HG03139 (cell line): ENCODE data around the gene LRRC7.
"Not testable (repeated sequence)": the region's sequence is repeated elsewhere in the genome, so short reads cannot be mapped to it uniquely, and the experiment has no call there.

Experiments
- ATAC-seq: cut with Tn5 transposase; IDR thresholded peaks from one replicate; pipeline ENCODE4 v1.9.1; 2021; ENCODE audit not compliant: unreplicated experiment

The LRRC7 gene

DNA sequence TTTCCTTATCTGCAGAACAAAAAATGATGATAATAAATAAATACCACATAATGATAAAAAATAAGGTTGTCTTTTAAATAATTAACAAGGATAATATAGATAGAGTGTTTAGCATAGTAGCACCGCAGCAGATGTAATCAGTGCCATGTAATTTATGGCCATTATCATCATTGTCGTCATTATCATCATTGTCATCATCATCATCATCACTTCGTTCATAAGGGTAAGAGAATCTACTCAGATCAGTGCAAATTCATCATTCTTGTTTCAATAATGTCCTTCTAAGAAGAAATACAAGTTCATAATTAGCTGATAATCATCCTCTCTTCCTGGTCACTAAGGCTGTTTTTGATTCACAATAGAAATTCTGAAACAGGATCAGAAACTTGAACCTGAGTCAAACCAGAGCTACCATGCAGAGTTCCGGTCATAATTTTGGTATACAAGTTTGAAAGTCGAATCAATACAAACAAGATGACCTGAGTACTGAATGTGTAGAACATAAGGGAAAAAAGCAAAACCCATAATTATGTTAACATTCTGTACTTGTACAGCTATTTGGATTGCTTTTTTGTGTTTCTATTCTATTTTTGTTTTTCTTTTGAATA, 465.6 kb downstream of the LRRC7 start:
- peak; percentile 71 for ATAC-seq

GRCh38 chr1:70033936-70034335, 466.2 kb downstream of the LRRC7 start:
- ATAC-seq: no peak

GRCh38 chr1:70034403-70034802, 466.7 kb downstream of the LRRC7 start:
- ATAC-seq: no peak

DNA sequence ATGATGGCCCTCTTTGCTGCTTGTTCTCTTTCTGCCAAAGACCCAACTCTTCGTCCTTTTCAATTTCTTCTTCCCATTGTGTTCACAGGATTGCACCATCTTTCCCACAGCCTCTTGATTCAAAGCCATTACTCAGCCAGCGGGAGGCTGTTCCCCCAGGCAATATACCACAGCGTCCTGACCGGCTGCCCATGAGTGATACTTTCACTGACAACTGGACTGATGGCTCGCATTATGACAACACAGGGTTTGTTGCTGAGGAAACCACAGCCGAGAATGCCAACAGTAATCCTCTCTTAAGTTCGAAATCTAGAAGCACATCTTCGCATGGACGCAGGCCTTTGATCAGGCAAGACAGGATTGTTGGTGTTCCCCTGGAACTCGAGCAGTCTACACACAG, 470.3 kb downstream of the LRRC7 start:
- no peak for ATAC-seq

DNA sequence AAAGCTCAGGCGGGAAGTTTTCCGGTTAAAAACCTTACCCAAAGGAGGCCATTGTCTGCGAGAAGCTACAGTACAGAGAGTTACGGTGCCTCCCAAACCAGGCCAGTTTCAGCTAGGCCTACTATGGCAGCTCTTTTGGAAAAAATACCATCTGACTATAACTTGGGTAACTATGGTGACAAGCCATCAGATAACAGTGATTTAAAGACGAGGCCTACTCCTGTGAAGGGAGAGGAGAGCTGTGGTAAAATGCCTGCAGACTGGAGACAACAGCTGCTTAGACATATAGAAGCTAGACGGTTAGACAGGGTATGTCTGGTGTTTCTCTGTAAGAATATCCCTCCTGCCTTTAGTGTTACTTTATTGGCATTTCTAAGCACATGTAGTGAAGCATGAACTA, 471.8 kb downstream of the LRRC7 start:
- ATAC-seq: no peak

DNA sequence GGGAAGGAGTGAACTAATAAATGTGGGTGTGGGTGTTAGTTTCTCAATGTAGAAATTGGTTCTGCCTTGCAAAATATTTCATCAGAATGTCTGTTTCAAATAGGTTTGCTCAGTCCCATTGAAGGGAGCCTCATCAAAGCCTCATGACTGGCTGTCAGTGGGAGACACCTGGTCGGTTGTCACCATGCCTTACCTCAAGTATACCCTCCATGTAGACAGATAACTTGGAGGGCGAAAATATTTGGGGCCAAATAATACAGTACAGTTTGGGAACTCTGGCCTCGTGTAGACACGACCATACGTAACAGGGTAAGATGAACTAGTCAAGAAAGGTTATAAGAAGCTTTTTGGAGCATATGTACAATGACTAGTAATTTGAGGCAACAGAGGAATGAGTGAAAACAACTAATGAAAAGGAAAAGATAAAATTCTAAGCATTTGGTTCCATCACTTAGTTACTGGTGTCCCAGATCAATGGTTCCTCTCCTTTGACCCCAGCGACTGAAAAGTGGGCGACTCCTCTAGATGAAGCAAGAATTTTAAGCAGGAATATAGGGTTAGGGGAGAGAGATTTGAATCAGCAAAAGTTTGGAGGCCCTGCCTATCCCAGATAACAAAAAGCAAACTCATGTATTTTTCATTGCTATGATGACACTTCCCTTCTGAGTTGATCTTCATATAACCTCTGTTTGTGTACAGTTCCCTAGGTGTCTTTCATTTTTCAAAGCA, 473.8 kb downstream of the LRRC7 start:
- no peak for ATAC-seq

DNA sequence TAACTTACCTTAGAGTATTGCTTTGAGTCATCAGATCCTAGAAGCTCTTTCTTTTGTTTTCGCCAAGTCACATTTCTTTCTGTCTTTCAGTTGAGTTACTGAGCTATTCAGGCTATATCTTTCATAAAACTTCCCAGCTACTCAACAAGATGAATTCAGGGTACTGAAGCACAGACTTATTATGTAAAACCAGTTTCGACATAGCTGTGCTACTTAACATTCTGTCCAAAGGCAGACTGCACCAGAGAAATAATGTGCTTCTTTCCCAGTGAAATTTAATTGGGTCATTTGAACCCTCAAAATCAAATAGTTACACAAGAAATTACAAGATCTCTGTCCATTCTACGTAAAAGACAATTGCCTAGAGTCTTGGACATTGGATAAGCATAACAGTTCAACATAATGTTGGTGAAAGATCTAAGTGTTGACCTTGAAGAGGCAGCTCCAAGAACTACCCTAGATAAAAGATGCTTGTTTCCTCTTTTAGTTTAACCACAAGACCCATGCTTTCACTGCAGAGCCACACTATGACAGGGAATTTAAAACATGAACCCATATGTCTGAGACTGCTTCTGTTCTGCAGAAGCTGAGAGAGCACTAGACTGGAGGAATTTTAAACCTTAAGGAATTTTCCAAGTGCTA, 474.5 kb downstream of the LRRC7 start:
- ATAC-seq: no peak

GRCh38 chr1:70043804-70044203, 476.1 kb downstream of the LRRC7 start:
- ATAC-seq: no peak

DNA sequence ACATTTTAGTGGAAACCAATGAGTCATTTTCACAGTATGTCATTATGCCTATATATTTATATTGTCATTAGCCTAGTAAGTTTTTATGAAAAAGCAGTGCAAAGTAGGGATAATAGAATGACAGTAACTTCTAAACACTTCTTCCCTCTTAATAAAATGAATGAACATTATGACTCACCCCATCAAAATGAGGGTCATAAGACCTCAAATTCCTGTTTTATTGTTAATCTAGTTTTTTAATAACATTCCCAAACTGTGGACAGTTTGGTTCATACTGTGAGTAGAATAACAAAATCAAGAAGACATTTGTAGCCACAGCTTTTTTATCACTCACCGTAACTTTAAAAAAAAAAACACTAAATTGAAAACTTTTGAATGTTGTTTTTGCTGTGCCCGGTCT, 477.1 kb downstream of the LRRC7 start:
- no peak for ATAC-seq

DNA sequence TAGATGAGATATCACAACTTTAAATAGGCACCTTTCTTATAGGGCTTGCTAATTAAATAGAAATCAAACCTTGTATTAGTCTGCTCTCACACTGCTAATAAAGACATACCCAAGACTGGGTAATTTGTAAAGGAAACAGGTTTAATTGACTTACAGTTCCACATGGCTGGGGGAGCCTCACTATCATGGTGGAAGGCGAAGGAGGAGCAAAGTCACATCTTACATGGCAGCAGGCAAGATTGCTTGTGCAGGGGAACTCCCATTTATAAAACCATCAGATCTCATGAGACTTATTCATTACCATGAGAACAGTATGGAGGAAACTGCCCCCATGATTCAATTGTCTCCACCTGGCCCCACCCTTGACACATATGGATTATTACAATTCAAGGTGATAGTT, 477.9 kb downstream of the LRRC7 start:
- ATAC-seq: not testable (repeated sequence)

- no peak for ATAC-seq
Measured at GRCh38 chr1:70048336-70049094, 480.8 kb downstream of the LRRC7 start.

DNA sequence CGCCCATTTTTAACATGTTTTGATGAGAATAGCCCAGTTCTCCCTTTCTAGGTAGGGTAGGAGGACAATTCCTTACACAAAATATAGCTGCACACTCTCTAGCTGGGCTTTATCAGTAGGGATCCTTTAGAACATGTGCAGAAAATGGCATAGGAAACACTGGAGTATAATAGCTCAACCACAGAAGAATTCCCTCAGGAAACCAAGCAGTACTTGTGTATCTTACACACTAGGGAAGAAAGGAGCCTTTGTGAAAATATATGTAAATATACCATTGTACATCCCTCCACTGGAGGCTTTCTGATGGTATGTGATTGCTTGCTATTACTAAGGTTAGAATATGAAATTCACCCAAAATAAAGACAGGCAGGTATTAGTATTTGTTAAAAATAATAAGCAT, 484.2 kb downstream of the LRRC7 start:
- no peak for ATAC-seq

GRCh38 chr1:70057500-70057899, 489.8 kb downstream of the LRRC7 start:
- no peak for ATAC-seq

DNA sequence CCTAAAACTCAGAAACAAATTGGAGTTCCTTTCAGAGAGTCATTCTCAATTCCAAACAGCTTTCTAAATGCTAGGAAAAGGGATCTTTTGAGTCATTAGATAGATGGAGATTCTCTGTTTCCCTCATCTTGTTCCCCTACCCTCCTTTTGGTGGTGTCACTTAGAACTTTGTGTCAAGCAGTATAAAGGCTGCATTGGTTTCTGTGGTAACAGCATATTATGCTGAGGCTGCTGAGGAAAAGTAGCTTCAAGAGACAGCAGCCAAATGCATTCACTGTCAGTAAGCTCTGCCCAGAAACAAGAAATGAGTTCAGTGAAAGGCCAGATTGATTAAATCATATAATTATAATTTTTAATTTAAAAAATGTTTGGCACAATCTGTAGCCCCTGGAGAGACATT, 493.5 kb downstream of the LRRC7 start:
- no peak for ATAC-seq

DNA sequence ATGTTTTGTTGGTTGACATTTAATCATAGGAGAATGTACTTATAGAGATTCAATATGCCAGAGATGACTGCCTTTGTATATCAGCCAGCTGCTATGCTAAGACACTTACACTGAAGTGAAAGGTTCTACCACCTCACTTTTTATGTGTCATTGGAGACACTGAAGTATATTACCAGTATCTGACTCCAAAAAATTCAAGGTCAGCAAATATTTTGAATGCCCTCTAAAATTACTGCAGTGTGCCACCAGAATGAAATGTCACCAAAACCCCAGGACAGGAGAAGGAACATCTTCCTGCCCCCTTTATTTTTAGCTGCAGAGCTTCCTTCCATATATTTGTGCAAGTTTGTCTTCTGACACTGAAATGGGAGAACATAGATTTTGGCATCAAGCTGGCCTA, 496.1 kb downstream of the LRRC7 start:
- ATAC-seq: no peak

DNA sequence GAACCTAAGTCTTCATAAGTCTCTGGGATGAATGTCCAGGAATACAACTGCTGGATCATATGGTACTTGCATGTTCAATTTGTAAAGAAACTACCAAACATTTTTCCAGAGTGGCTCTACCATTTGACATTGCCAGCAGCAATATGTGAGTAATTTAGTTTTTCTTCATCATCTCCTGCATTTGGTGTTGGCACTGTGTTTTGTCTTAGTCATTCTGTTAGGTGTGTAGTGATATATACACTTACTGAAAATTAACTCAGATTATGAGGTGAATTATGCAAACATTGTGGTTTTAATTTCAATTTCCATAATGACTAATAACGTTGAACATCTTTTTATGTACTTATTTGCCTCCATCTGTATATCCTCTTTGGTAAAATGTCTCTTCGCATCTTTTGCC, 499.0 kb downstream of the LRRC7 start:
- no peak for ATAC-seq

- ATAC-seq: no peak
Measured at GRCh38 chr1:70071601-70072000, 503.9 kb downstream of the LRRC7 start.

DNA sequence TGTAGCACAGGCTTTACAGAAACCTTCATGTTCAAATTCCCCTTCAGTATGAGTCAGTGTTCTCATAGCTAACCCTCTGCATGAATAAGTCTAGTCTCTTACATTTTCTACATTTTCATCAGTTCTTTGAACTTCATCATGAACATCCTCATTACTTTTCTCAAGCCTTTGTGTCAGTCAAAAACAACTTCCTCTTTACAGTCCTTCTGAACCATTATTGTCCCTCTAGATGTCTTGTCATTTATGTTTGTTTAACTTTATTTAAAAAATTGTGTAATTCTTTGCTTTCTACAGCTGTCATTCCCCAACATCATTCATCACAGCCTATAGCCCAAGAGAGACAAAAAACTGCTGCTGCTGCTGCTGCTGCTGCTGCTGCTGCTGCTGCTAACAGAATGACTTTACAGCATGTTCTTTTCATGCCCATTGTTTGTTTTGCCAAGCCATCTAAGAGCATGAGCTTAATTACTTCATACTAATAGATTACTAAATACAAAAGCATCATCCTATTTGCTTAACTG, 504.6 kb downstream of the LRRC7 start:
- ATAC-seq: no peak

GRCh38 chr1:70075761-70076160, 508.0 kb downstream of the LRRC7 start:
- ATAC-seq: no peak

GRCh38 chr1:70077066-70077465, 509.3 kb downstream of the LRRC7 start:
- ATAC-seq: no peak

DNA sequence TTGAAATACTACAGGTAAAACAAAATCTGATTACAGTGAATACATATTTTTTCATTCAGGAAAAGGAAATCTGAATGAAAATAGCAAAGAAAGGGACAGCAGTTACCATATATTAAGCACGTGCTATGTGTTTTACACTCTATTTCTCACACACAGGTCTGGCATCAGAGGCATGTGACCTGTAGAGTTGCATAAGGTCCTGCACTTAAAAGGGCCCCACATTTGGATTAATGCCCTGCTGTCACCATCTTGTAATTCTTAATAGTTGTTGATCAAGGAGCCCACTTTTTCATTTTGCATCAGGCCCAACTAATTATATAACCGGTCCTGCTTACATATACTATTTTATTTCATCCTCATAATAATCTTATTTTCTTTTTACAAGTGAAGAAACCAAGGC, 511.8 kb downstream of the LRRC7 start:
- no peak for ATAC-seq
